Measurements from ENCODE around the gene MFSD2A. TPM values are rescaled to one million over a fixed set of nuclear protein-coding genes. Genes with fewer than 3 reads are reported as not detected.

MFSD2A gene
- total and polyA plus RNA-seq, 10 of the 15 experiments (the other 5 are each of a cell fraction or from before 2014, with no cell fraction given) = 0.84 to 30.1 (median 15.2) TPM

DNA sequence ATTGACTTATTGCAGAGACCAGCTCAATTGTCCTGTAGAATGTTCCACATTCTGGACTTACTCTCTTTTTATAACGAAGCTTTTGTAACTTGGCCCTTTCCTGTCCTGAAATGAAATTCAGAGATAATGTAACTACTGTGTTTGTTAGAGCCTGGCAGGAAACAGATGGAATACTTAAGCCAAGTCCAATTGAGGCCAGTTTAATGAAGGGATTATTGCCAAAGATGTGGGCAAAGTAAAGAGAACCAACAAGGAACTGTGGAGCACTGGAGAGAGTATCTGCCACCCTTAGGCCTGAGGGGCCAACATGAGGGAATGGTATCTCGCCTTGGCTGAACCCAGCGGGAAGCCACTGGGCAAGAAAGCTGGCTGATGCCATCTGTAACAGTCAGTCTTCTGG, 32.9 kb downstream of the MFSD2A start:
- ChIA-PET SMC1A (ENCODE audit: uncharacterized antibody, unreplicated experiment) (interaction anchor here (1.1 kb wide), 1 partner anchor 8 kb away, joined by 3 read pairs; no protein-coding TSS in a partner anchor), POLR2A (no interaction called here), CTCF (no interaction called here), RAD21 (ENCODE audit: unreplicated experiment) (no interaction called here)
- H3K4me1 ChIP-seq (ENCODE audit: control insufficient read depth, insufficient read depth, low read length) = peaks cover 11% of the 10 kb centered on the region; the same call in 1 of the 2 replicates
- H3K36me3 ChIP-seq (ENCODE audit: control insufficient read depth in 2 of 2, insufficient read depth in 2 of 2, low read length in 1 of 2) = no peaks in the 10 kb centered on the region
- 81% methylated on average over 3 of the region's 3 CpGs for WGBS (ENCODE audit: insufficient coverage, insufficient replicate concordance, low lambda C conversion rate, missing lambda C conversion rate)
- no peak overlapping the region for H3K27ac ChIP-seq (ENCODE audit: control insufficient read depth, insufficient read depth)
- H3K9ac ChIP-seq (ENCODE audit: control insufficient read depth, insufficient read depth, low read length) = no peak overlapping the region
- intact Hi-C loops (cut with micrococcal nuclease; ENCODE audit: unreplicated experiment) = no loop called here
- no peak overlapping the region for H3K4me3 ChIP-seq
- DNase-seq (ENCODE audit: low read depth, low spot score) (no peak), FAIRE-seq (no peak), ATAC-seq (no peak)
- in situ Hi-C loops (cut with MboI) = no loop called here
- H3K9me3 ChIP-seq (replicated peaks; ENCODE audit: control insufficient read depth, insufficient read depth, low read length) = no peaks in the 10 kb centered on the region
- no peak overlapping the region for H3K4me2 ChIP-seq (ENCODE audit: control insufficient read depth, insufficient read depth)
- H4K20me1 ChIP-seq (ENCODE audit: control insufficient read depth, insufficient read depth) = no peaks in the 10 kb centered on the region
- H3K27me3 ChIP-seq (replicated peaks in 1 of 2; ENCODE audit: control insufficient read depth in 2 of 2, insufficient read depth in 2 of 2, low read length in 1 of 2) = no peaks in the 10 kb centered on the region
- H3K79me2 ChIP-seq (ENCODE audit: control insufficient read depth, insufficient read depth, low read length) = no peaks in the 10 kb centered on the region
- H2AFZ ChIP-seq (ENCODE audit: control insufficient read depth, low read depth, low read length) = no peak overlapping the region
- no TSS peak for BruUV-seq (replicated peaks)
- TF ChIP-seq BACH1 (IDR thresholded peaks at IDR 0.05; ENCODE audit: borderline replicate concordance) (no peak), NR2C1 (IDR thresholded peaks at IDR 0.05) (no peak), POLR2AphosphoS5 (IDR thresholded peaks at IDR 0.05; ENCODE audit: low read length) (no peak), BCL3 (IDR thresholded peaks at IDR 0.05; ENCODE audit: borderline replicate concordance, insufficient read depth, low read depth, low read length, poor library complexity, severe bottlenecking) (no peak), PRDM15 (CRISPR knock-in tag; IDR thresholded peaks at IDR 0.05) (no peak), HCFC1 (IDR thresholded peaks at IDR 0.05; ENCODE audit: low read length) (no peak), SMARCA5 (IDR thresholded peaks at IDR 0.05) (no peak), FOS (IDR thresholded peaks at IDR 0.05; ENCODE audit: borderline replicate concordance, extremely low read depth, insufficient read length) (no peak), TARDBP (IDR thresholded peaks at IDR 0.05; ENCODE audit: borderline replicate concordance) (no peak)
- TF ChIP-seq, protein P1, sequence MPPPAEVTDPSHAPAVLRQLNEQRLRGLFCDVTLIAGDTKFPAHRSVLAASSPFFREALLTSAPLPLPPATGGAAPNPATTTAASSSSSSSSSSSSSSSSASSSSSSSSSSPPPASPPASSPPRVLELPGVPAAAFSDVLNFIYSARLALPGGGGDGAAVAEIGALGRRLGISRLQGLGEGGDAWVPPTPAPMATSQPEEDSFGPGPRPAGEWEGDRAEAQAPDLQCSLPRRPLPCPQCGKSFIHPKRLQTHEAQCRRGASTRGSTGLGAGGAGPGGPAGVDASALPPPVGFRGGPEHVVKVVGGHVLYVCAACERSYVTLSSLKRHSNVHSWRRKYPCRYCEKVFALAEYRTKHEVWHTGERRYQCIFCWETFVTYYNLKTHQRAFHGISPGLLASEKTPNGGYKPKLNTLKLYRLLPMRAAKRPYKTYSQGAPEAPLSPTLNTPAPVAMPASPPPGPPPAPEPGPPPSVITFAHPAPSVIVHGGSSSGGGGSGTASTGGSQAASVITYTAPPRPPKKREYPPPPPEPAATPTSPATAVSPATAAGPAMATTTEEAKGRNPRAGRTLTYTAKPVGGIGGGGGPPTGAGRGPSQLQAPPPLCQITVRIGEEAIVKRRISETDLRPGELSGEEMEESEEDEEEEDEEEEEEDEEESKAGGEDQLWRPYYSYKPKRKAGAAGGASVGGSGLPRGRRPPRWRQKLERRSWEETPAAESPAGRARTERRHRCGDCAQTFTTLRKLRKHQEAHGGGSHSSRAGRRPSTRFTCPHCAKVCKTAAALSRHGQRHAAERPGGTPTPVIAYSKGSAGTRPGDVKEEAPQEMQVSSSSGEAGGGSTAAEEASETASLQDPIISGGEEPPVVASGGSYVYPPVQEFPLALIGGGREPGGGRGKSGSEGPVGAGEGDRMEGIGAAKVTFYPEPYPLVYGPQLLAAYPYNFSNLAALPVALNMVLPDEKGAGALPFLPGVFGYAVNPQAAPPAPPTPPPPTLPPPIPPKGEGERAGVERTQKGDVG (CRISPR knock-in tag; IDR thresholded peaks at IDR 0.05) = no peak
- TF ChIP-seq, protein P2, sequence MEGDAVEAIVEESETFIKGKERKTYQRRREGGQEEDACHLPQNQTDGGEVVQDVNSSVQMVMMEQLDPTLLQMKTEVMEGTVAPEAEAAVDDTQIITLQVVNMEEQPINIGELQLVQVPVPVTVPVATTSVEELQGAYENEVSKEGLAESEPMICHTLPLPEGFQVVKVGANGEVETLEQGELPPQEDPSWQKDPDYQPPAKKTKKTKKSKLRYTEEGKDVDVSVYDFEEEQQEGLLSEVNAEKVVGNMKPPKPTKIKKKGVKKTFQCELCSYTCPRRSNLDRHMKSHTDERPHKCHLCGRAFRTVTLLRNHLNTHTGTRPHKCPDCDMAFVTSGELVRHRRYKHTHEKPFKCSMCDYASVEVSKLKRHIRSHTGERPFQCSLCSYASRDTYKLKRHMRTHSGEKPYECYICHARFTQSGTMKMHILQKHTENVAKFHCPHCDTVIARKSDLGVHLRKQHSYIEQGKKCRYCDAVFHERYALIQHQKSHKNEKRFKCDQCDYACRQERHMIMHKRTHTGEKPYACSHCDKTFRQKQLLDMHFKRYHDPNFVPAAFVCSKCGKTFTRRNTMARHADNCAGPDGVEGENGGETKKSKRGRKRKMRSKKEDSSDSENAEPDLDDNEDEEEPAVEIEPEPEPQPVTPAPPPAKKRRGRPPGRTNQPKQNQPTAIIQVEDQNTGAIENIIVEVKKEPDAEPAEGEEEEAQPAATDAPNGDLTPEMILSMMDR (IDR thresholded peaks at IDR 0.05 in 2 of 3, conservative IDR thresholded peaks at IDR 0.05 in 1 of 3; ENCODE audit: control insufficient read depth in 2 of 3, extremely low read depth in 1 of 3, insufficient read depth in 1 of 3, low read depth in 3 of 3, low read length in 3 of 3) = no peak
- TF ChIP-seq, protein P3, sequence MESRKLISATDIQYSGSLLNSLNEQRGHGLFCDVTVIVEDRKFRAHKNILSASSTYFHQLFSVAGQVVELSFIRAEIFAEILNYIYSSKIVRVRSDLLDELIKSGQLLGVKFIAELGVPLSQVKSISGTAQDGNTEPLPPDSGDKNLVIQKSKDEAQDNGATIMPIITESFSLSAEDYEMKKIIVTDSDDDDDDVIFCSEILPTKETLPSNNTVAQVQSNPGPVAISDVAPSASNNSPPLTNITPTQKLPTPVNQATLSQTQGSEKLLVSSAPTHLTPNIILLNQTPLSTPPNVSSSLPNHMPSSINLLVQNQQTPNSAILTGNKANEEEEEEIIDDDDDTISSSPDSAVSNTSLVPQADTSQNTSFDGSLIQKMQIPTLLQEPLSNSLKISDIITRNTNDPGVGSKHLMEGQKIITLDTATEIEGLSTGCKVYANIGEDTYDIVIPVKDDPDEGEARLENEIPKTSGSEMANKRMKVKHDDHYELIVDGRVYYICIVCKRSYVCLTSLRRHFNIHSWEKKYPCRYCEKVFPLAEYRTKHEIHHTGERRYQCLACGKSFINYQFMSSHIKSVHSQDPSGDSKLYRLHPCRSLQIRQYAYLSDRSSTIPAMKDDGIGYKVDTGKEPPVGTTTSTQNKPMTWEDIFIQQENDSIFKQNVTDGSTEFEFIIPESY (IDR thresholded peaks at IDR 0.05) = no peak

Measured in GM12878 (cell line).